ENCODE results near the gene ZNF497. TPM values are rescaled to one million over a fixed set of nuclear protein-coding genes. Genes with fewer than 3 reads are reported as not detected.

Gene ZNF497
- total RNA-seq, 4 donors from 2014 or later = 0.70 to 4.4 (median 2.1) TPM; not detected in 1

GRCh38 chr19:58374200-58374599, 11.6 kb upstream of the ZNF497 start:
- Histone ChIP-seq H3K4me1 (peaks cover 0 to 3% (median 0%) of the 10 kb centered on the region in 4 donors), H3K9me3 (no peaks in the 10 kb centered on the region), H3K4me3 (no peak overlapping the region), H3K27me3 (no peaks in the 10 kb centered on the region), H3K36me3 (no peaks in the 10 kb centered on the region), H3K27ac (no peak overlapping the region)
- no peak for DNase-seq
- TF ChIP-seq POLR2A (IDR thresholded peaks at IDR 0.05) = no peak
- TF ChIP-seq, protein P1, sequence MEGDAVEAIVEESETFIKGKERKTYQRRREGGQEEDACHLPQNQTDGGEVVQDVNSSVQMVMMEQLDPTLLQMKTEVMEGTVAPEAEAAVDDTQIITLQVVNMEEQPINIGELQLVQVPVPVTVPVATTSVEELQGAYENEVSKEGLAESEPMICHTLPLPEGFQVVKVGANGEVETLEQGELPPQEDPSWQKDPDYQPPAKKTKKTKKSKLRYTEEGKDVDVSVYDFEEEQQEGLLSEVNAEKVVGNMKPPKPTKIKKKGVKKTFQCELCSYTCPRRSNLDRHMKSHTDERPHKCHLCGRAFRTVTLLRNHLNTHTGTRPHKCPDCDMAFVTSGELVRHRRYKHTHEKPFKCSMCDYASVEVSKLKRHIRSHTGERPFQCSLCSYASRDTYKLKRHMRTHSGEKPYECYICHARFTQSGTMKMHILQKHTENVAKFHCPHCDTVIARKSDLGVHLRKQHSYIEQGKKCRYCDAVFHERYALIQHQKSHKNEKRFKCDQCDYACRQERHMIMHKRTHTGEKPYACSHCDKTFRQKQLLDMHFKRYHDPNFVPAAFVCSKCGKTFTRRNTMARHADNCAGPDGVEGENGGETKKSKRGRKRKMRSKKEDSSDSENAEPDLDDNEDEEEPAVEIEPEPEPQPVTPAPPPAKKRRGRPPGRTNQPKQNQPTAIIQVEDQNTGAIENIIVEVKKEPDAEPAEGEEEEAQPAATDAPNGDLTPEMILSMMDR (IDR thresholded peaks at IDR 0.05) = no peak

- Histone ChIP-seq H3K36me3 (no peaks in the 10 kb centered on the region), H3K27me3 (no peaks in the 10 kb centered on the region), H3K27ac (no peak overlapping the region), H3K4me1 (no peaks in the 10 kb centered on the region), H3K9me3 (no peaks in the 10 kb centered on the region), H3K4me3 (no peak overlapping the region)
- TF ChIP-seq POLR2A (IDR thresholded peaks at IDR 0.05) = no peak
- DNase-seq = no peak
Measured at GRCh38 chr19:58372311-58373133, 10.0 kb upstream of the ZNF497 start.

- Histone ChIP-seq H3K9me3 (no peaks in the 10 kb centered on the region), H3K4me1 (no peaks in the 10 kb centered on the region), H3K4me3 (no peak overlapping the region), H3K27ac (no peak overlapping the region), H3K36me3 (no peaks in the 10 kb centered on the region), H3K27me3 (no peaks in the 10 kb centered on the region)
- TF ChIP-seq POLR2A (IDR thresholded peaks at IDR 0.05) = no peak
- TF ChIP-seq, protein P1 (IDR thresholded peaks at IDR 0.05) = no peak
- DNase-seq = peak in 1 of 3 donors; percentile 40
Measured at GRCh38 chr19:58368561-58369360, 6.2 kb upstream of the ZNF497 start.

DNA sequence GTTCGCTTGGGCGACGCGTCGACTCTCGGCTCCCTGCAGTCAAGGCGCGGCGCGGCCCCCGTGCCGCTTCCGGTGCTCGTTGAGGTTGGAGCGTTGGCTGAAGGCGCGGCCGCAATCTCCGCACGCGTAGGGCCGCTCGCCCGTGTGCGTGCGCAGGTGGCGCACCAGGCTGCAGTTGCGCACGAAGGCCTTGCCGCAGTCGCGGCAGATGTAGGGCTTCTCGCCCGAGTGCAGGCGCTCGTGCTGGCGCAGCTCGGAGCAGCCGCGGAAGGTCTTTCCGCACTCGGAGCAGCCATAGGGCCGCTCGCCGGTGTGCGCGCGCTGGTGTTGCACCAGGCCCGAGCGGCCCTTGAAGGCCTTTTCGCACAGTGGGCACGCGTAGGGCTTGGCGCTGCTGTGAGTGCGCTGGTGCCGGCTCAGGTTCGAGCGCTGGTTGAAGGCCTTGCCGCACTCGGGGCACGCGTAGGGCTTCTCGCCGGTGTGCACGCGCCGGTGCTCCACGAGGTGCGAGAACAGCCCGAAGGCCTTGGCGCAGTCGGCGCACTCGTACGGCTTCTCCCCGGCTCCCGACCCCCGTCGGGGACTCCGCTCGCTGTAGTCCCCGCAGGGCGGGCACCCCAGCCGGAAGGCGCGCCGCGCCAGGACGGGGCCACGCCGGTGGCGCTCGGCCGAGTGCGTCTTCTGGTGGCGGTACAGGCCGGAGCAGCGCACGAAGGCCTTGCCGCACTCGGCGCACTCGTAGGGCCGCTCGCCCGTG, 5.3 kb upstream of the ZNF497 start:
- no peak for DNase-seq
- H3K27ac ChIP-seq = no peak overlapping the region
- TF ChIP-seq, protein P1 (IDR thresholded peaks at IDR 0.05) = no peak
- H3K9me3 ChIP-seq = no peaks in the 10 kb centered on the region
- H3K27me3 ChIP-seq = no peaks in the 10 kb centered on the region
- H3K36me3 ChIP-seq = no peaks in the 10 kb centered on the region
- no peak overlapping the region for H3K4me3 ChIP-seq
- no peaks in the 10 kb centered on the region for H3K4me1 ChIP-seq

GRCh38 chr19:58366585-58367430, 4.3 kb upstream of the ZNF497 start:
- H3K9me3 ChIP-seq = no peaks in the 10 kb centered on the region
- H3K27ac ChIP-seq = no peak overlapping the region
- peaks cover 0 to 1% (median 0%) of the 10 kb centered on the region in 4 donors for H3K4me1 ChIP-seq
- H3K36me3 ChIP-seq = no peaks in the 10 kb centered on the region
- no peak overlapping the region for H3K4me3 ChIP-seq
- TF ChIP-seq, protein P1 (IDR thresholded peaks at IDR 0.05) = no peak
- TF ChIP-seq POLR2A (IDR thresholded peaks at IDR 0.05) = no peak
- no peaks in the 10 kb centered on the region for H3K27me3 ChIP-seq
- DNase-seq = peak in 1 of 3 donors; percentile 36

Data from Peyer's patch (tissue), 4 donors.